Neural cell (in vitro differentiated cells): ENCODE data around the gene DOCK4. TPM values are rescaled to one million over a fixed set of nuclear protein-coding genes. Genes with fewer than 3 reads are reported as not detected.

ENCODE experiments used
- H2AFZ ChIP-seq: fragments of 200-600, 300-800 bp; sonication (generic), shearing (Covaris generic); 2 replicates; pipeline ENCODE4 v1.6.0; 2014; ENCODE audit warnings: low read depth, mild to moderate bottlenecking, antibody characterized with exemption, low read length, moderate library complexity
- H3F3A ChIP-seq: fragments of 200-600 bp; shearing (Covaris generic); 2 replicates; pipeline ENCODE4 v1.6.1; 2016; ENCODE audit warnings: mild to moderate bottlenecking, moderate library complexity, mixed read lengths, antibody characterized with exemption, low read length; ENCODE audit not compliant: insufficient read depth, poor library complexity, severe bottlenecking
- H3K27ac ChIP-seq: fragments of 200-600, 300-800 bp; sonication (generic), shearing (Covaris generic); 2 replicates; pipeline ENCODE4 v1.5.1; 2014; ENCODE audit warnings: mild to moderate bottlenecking, low read length, moderate library complexity
- H3K27me3 ChIP-seq: fragments of 300-800, 200-600 bp; sonication (generic), shearing (Covaris generic); 2 replicates; pipeline ENCODE4 v1.6.0; 2014; ENCODE audit warnings: mild to moderate bottlenecking, low read depth, low read length, moderate library complexity; ENCODE audit not compliant: insufficient read depth
- H3K36me3 ChIP-seq: fragments of 300-800, 200-600 bp; sonication (generic), shearing (Covaris generic); 2 replicates; pipeline ENCODE4 v1.5.1; 2014; ENCODE audit warnings: mild to moderate bottlenecking, antibody characterized with exemption, low read length, moderate library complexity; ENCODE audit not compliant: insufficient read depth
- H3K4me2 ChIP-seq: fragments of 300-800, 200-600 bp; sonication (generic), shearing (Covaris generic); 2 replicates; pipeline ENCODE4 v1.6.0; 2014; ENCODE audit warnings: mild to moderate bottlenecking, low read length
- H3K4me3 ChIP-seq: fragments of 300-800, 200-600 bp; sonication (generic), shearing (Covaris generic); 2 replicates; pipeline ENCODE4 v1.5.1; 2014; ENCODE audit warnings: mild to moderate bottlenecking, low read length, moderate library complexity
- H3K79me2 ChIP-seq: fragments of 200-600 bp; shearing (Covaris generic); replicated peaks from 2 replicates; pipeline ENCODE4 v1.6.0; 2014; ENCODE audit warnings: mild to moderate bottlenecking, low read length, moderate library complexity; ENCODE audit not compliant: insufficient read depth
- H3K9ac ChIP-seq: fragments of 300-800, 200-600 bp; sonication (generic), shearing (Covaris generic); 2 replicates; pipeline ENCODE4 v1.6.1; 2016; ENCODE audit warnings: mild to moderate bottlenecking, low read length, mixed read lengths
- H3K9me2 ChIP-seq: fragments of 200-600 bp; shearing (Covaris generic); 2 replicates; pipeline ENCODE4 v1.6.1; 2016; ENCODE audit warnings: mild to moderate bottlenecking, low read length, mixed read lengths; ENCODE audit not compliant: insufficient read depth
- H3K9me3 ChIP-seq: fragments of 200-600, 300-800 bp; sonication (generic), shearing (Covaris generic); 2 replicates; pipeline ENCODE4 v1.6.1; 2016; ENCODE audit warnings: mild to moderate bottlenecking, mixed run types, low read length, moderate library complexity, mixed read lengths
- H4K20me1 ChIP-seq: fragments of 200-600 bp; shearing (Covaris generic); 2 replicates; pipeline ENCODE4 v1.6.1; 2016; ENCODE audit warnings: mild to moderate bottlenecking, mixed run types; ENCODE audit not compliant: insufficient read depth
- EP300 ChIP-seq: fragments of 450-650 bp; conservative IDR thresholded peaks from 2 replicates; pipeline ENCODE4 v1.6.1; 2014; ENCODE audit warnings: antibody characterized with exemption, mild to moderate bottlenecking, moderate library complexity; ENCODE audit not compliant: poor library complexity, severe bottlenecking
- EZH2 ChIP-seq: fragments of 200-600, 300-800 bp; shearing (Covaris generic), sonication (generic); IDR thresholded peaks from 2 replicates; pipeline ENCODE4 v1.6.1; 2014; ENCODE audit warnings: antibody characterized with exemption, low read length, borderline replicate concordance, mild to moderate bottlenecking; ENCODE audit not compliant: insufficient read depth, poor library complexity, severe bottlenecking
- MXI1 ChIP-seq: fragments of 450-650 bp; conservative IDR thresholded peaks from 2 replicates; pipeline ENCODE4 v1.6.1; 2014; ENCODE audit warnings: antibody characterized with exemption, mild to moderate bottlenecking; ENCODE audit not compliant: poor library complexity, severe bottlenecking
- POLR2AphosphoS5 ChIP-seq: IDR thresholded peaks from 2 replicates; pipeline ENCODE4 v1.6.1; 2012
- RAD21 ChIP-seq: fragments of 450-650 bp; conservative IDR thresholded peaks from 2 replicates; pipeline ENCODE4 v1.6.1; 2014; ENCODE audit warnings: antibody characterized with exemption, mild to moderate bottlenecking, moderate library complexity
- SMC3 ChIP-seq: fragments of 450-650 bp; conservative IDR thresholded peaks from 2 replicates; pipeline ENCODE4 v1.6.1; 2014; ENCODE audit warnings: antibody characterized with exemption, mild to moderate bottlenecking, moderate library complexity; ENCODE audit not compliant: poor library complexity
- TAF1 ChIP-seq: IDR thresholded peaks from 2 replicates; pipeline ENCODE4 v1.6.1; 2012; ENCODE audit warnings: low read depth
- polyA plus RNA-seq: library from polyadenylated mRNA; depleted of rRNA; stranded (reverse); fragments of >200 nt; gene quantifications from 2 replicates; pipeline ENCODE4 v1.2.3, GENCODE V29; 2014
- TF ChIP-seq, protein P1 (sequence below): fragments of 450-650 bp; IDR thresholded peaks from 2 replicates; pipeline ENCODE4 v1.5.1; 2014; ENCODE audit warnings: antibody characterized with exemption, mild to moderate bottlenecking, moderate library complexity; ENCODE audit not compliant: poor library complexity, severe bottlenecking
- TF ChIP-seq, protein P2 (sequence below): IDR thresholded peaks from 2 replicates; pipeline ENCODE4 v1.6.1; 2012; ENCODE audit warnings: borderline replicate concordance

The DOCK4 gene
- polyA plus RNA-seq, 1 donor from 2014 or later: 28.1 TPM

DNA sequence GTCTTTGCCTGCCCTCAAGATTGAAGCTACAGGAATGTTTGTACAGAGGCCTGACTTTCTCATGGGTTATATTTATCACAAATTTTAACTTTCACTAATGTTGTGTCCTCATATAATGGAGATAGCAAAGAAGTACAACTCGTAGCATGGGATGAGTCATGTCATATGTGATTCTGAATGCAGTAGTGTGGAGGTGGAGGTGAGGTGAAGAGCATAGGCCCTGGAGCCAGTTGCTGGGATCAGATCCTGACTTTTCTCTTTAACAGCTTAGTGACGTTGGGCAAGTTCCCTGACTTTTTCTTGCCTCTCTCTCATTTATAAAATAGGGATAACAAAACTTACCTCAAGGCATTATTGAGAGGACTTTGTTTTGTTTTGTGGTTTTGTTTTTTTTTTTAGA is 511.8 kb downstream of the DOCK4 start:
- Histone ChIP-seq H3F3A (no peaks in the 10 kb centered on the region), H3K36me3 (no peaks in the 10 kb centered on the region), H3K9ac (no peak overlapping the region), H4K20me1 (no peaks in the 10 kb centered on the region), H3K4me2 (no peak overlapping the region), H3K9me3 (peaks cover 7% of the 10 kb centered on the region), H2AFZ (no peak overlapping the region), H3K4me3 (no peak overlapping the region), H3K79me2 (no peaks in the 10 kb centered on the region), H3K9me2 (no peaks in the 10 kb centered on the region), H3K27ac (no peak overlapping the region), H3K27me3 (no peaks in the 10 kb centered on the region)
- TF ChIP-seq RAD21 (no peak), MXI1 (no peak), EP300 (no peak), TAF1 (no peak), EZH2 (no peak)
- TF ChIP-seq, protein P1, sequence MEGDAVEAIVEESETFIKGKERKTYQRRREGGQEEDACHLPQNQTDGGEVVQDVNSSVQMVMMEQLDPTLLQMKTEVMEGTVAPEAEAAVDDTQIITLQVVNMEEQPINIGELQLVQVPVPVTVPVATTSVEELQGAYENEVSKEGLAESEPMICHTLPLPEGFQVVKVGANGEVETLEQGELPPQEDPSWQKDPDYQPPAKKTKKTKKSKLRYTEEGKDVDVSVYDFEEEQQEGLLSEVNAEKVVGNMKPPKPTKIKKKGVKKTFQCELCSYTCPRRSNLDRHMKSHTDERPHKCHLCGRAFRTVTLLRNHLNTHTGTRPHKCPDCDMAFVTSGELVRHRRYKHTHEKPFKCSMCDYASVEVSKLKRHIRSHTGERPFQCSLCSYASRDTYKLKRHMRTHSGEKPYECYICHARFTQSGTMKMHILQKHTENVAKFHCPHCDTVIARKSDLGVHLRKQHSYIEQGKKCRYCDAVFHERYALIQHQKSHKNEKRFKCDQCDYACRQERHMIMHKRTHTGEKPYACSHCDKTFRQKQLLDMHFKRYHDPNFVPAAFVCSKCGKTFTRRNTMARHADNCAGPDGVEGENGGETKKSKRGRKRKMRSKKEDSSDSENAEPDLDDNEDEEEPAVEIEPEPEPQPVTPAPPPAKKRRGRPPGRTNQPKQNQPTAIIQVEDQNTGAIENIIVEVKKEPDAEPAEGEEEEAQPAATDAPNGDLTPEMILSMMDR: no peak

DNA sequence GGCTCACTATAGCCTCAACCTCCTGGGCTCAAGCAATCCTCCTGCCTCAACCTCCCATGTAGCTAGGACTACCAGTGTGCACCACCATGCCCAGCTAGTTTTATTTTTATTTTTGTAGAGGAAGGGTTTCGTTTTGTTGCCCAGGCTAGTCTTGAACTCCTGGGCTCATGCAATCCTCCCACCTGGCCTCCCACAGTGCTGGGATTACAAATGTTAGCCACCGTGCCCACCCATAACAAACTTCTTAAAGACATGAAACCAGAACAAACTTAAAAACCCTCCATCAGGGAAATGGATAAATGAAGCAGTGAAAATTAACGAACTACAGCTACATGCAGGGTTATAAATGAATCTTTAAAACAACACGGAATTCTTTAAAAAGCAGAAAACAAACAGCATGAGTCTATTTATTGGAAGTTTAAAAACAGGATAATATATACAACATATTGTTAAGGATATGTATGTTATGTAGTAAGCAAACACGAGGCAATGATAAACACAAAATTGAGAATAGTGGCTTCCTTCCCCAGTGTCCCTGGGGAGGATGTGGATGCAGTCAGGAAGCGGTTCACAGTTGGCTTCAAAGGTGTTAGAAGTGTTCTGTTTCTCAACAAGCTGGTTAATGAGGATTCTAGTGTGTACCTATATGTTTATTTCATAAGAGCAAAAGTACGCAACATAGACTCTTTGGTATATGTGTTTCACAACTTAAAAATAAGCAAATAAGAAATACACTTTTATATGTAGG is 515.7 kb downstream of the DOCK4 start:
- Histone ChIP-seq H3K9me3 (no peaks in the 10 kb centered on the region), H3K9ac (no peak overlapping the region), H3K4me2 (no peak overlapping the region), H3K79me2 (no peaks in the 10 kb centered on the region), H3K36me3 (no peaks in the 10 kb centered on the region), H4K20me1 (no peaks in the 10 kb centered on the region), H2AFZ (no peak overlapping the region), H3K27ac (no peak overlapping the region), H3F3A (no peaks in the 10 kb centered on the region), H3K4me3 (no peak overlapping the region), H3K27me3 (no peaks in the 10 kb centered on the region), H3K9me2 (no peaks in the 10 kb centered on the region)
- no peak for TF ChIP-seq TAF1
- TF ChIP-seq RAD21: no peak
- no peak for TF ChIP-seq POLR2AphosphoS5
- TF ChIP-seq, protein P1: no peak
- TF ChIP-seq SMC3: no peak
- TF ChIP-seq, protein P2, sequence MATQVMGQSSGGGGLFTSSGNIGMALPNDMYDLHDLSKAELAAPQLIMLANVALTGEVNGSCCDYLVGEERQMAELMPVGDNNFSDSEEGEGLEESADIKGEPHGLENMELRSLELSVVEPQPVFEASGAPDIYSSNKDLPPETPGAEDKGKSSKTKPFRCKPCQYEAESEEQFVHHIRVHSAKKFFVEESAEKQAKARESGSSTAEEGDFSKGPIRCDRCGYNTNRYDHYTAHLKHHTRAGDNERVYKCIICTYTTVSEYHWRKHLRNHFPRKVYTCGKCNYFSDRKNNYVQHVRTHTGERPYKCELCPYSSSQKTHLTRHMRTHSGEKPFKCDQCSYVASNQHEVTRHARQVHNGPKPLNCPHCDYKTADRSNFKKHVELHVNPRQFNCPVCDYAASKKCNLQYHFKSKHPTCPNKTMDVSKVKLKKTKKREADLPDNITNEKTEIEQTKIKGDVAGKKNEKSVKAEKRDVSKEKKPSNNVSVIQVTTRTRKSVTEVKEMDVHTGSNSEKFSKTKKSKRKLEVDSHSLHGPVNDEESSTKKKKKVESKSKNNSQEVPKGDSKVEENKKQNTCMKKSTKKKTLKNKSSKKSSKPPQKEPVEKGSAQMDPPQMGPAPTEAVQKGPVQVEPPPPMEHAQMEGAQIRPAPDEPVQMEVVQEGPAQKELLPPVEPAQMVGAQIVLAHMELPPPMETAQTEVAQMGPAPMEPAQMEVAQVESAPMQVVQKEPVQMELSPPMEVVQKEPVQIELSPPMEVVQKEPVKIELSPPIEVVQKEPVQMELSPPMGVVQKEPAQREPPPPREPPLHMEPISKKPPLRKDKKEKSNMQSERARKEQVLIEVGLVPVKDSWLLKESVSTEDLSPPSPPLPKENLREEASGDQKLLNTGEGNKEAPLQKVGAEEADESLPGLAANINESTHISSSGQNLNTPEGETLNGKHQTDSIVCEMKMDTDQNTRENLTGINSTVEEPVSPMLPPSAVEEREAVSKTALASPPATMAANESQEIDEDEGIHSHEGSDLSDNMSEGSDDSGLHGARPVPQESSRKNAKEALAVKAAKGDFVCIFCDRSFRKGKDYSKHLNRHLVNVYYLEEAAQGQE: no peak
- no peak for TF ChIP-seq MXI1
- TF ChIP-seq EZH2: no peak
- TF ChIP-seq EP300: no peak
